GM18508 (cell line): ENCODE measurements around the gene ZNF641.
"Not testable (repeated sequence)": the region's sequence is repeated elsewhere in the genome, so short reads cannot be mapped to it uniquely, and the experiment has no call there.

ENCODE experiments used
- ATAC-seq: cut with Tn5 transposase; IDR thresholded peaks from one replicate; pipeline ENCODE4 v1.9.1; 2021; ENCODE audit warnings: moderate number of reproducible peaks; ENCODE audit not compliant: insufficient read depth, unreplicated experiment

The ZNF641 gene

GRCh38 chr12:48336564-48336963 is 14.2 kb downstream of the ZNF641 start:
- no peak for ATAC-seq

GRCh38 chr12:48336061-48336460 is 14.7 kb downstream of the ZNF641 start:
- ATAC-seq: no peak

- ATAC-seq: no peak
Measured at GRCh38 chr12:48334808-48335207, 15.9 kb downstream of the ZNF641 start.

DNA sequence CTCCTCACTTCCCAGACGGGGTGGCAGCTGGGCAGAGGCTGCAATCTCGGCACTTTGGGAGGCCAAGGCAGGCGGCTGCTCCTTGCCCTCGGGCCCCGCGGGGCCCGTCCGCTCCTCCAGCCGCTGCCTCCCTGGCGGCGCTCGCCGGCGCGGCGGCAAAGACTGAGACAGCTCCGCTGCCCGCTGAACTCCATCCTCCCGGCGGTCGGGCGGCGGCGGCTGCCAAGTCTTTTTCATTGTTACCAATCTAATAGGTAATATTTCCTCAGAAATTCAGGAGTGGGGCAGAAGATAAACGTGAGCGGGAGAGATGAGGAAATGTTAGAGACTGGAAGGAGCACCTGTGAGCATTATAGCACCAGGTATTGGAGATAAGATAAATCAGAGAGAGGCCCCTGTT is 17.0 kb downstream of the ZNF641 start:
- not testable (repeated sequence) for ATAC-seq

- ATAC-seq: no peak
Measured at GRCh38 chr12:48331399-48331798, 19.3 kb downstream of the ZNF641 start.

DNA sequence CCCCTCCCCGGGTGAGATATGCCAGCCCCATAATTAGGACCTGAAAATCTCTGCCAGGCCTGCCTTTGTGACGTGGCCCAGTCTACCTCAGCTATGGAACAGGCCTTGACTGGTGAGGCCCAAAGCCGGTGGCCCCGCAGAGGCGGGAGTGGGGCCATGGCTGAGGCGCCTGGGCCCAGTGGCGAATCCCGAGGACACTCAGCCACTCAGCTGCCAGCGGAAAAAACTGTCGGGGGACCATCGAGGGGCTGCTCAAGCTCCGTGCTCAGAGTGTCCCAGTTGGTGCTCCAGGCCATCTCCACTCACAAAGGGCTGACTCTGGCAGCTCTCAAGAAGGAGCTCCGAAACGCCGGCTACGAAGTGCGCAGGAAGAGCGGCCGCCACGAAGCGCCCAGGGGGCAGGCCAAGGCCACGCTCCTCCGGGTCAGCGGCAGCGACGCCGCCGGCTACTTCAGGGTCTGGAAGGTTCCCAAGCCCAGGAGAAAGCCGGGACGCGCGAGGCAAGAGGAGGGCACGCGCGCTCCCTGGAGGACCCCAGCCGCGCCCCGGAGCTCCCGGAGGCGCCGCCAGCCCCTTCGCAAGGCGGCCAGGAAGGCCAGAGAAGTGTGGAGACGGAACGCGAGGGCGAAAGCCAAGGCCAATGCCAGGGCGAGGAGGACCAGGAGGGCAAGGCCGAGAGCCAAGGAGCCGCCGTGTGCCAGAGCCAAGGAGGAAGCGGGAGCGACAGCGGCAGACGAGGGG is 21.4 kb downstream of the ZNF641 start:
- no peak for ATAC-seq

GRCh38 chr12:48316491-48316890 is 34.2 kb downstream of the ZNF641 start:
- ATAC-seq: no peak

DNA sequence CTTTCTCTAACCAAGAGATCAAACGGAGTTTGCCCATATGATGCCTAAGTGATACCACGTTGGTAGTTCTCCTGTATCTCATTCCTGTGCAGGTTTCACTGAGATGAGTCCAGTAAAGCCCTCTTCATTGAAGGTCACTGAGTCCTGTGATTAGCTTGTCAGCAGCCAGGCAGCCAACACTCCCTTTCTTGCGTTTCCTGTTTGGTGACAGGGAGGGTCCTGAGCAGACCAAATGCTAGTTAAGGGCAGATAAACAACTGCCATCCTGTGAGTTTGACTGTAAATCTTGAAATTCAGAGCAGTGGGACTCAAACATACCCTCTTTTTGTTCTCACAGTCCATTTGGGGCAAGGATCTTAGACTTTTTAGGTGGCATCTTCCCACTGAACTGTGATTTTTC is 39.4 kb downstream of the ZNF641 start:
- no peak for ATAC-seq

- no peak for ATAC-seq
Measured at GRCh38 chr12:48307269-48307668, 43.5 kb downstream of the ZNF641 start.

GRCh38 chr12:48305190-48305589 is 45.5 kb downstream of the ZNF641 start:
- ATAC-seq: no peak

- no peak for ATAC-seq
Measured at GRCh38 chr12:48302161-48302911, 48.4 kb downstream of the ZNF641 start.

- ATAC-seq: no peak
Measured at GRCh38 chr12:48300774-48301173, 49.9 kb downstream of the ZNF641 start.

- no peak for ATAC-seq
Measured at GRCh38 chr12:48296586-48297282, 54.0 kb downstream of the ZNF641 start.

GRCh38 chr12:48292040-48292439 is 58.7 kb downstream of the ZNF641 start:
- ATAC-seq: no peak

- ATAC-seq: no peak
Measured at GRCh38 chr12:48291511-48291910, 59.2 kb downstream of the ZNF641 start.

GRCh38 chr12:48288387-48289268 is 62.1 kb downstream of the ZNF641 start:
- ATAC-seq: no peak
